Measurements from ENCODE around the gene TXLNB. TPM values are rescaled to one million over a fixed set of nuclear protein-coding genes. Genes with fewer than 3 reads are reported as not detected.
"Not testable (repeated sequence)": the region's sequence is repeated elsewhere in the genome, so short reads cannot be mapped to it uniquely, and the experiment has no call there.

The TXLNB gene
- polyA plus RNA-seq, 1 experiment = 0.44 TPM

DNA sequence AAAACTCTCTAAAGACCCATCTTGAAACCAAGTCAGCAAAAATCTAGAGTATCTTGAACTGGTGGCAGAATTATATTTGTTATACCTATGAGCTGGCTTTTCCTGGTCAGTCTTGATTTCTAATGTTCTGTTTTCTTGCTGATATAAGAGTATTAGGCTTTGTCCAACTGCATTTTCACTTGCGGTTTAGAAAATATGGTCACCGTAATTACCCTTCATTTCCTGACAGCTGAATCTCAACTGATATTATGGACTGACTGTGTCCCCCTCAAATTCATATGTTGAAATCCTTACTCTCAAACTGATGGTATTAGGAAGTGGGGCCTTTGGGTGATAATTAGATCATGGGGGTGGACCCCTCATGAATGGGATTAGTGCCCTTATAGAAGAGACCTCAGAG lies 72.1 kb downstream of the TXLNB start:
- DNase-seq (ENCODE audit: low read depth) = no peak
- ChIA-PET CTCF (interaction anchor here (0.7 to 4.8 kb wide), 26 partner anchors 9 to 1165 kb away, joined by 3 to 56 read pairs (median 4); partner anchors contain the start of gene CITED2), POLR2A (interaction anchor here (0.7 to 1.0 kb wide), 2 partner anchors 144 to 150 kb away, joined by 3 to 5 read pairs; no protein-coding TSS in a partner anchor)
- Histone ChIP-seq H3K4me3 (ENCODE audit: low read depth, low read length) (no peak overlapping the region), H3K27me3 (ENCODE audit: control insufficient read depth, insufficient read depth, low read length) (no peaks in the 10 kb centered on the region), H3K36me3 (ENCODE audit: control insufficient read depth, insufficient read depth, low read length) (no peaks in the 10 kb centered on the region)
- TF ChIP-seq, protein P1, sequence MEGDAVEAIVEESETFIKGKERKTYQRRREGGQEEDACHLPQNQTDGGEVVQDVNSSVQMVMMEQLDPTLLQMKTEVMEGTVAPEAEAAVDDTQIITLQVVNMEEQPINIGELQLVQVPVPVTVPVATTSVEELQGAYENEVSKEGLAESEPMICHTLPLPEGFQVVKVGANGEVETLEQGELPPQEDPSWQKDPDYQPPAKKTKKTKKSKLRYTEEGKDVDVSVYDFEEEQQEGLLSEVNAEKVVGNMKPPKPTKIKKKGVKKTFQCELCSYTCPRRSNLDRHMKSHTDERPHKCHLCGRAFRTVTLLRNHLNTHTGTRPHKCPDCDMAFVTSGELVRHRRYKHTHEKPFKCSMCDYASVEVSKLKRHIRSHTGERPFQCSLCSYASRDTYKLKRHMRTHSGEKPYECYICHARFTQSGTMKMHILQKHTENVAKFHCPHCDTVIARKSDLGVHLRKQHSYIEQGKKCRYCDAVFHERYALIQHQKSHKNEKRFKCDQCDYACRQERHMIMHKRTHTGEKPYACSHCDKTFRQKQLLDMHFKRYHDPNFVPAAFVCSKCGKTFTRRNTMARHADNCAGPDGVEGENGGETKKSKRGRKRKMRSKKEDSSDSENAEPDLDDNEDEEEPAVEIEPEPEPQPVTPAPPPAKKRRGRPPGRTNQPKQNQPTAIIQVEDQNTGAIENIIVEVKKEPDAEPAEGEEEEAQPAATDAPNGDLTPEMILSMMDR (IDR thresholded peaks at IDR 0.05; ENCODE audit: insufficient read depth, low read depth, low read length) = no peak

DNA sequence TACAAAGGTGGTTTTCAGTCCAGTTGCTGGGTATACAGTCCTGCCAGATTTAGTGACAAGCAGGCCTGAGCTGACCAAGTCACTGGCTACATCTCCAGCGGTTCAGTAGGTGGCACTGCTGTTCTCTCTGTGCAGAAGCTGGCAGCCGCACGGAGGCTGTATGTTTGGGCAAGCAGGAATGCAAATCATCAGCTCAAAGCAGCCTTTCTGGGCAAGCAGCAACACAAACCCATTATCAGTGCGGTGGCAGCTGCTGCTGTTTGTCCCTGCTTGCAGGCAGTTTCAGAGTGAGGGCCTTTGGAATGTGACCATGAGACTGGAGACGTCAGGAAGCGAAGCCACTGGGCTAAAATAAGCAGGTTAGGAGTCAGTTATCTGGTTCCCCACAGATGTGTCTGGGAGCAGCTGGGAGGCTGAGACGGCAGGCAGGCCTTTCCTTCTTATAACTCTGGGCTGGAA lies 72.5 kb downstream of the TXLNB start:
- TF ChIP-seq, protein P1 (IDR thresholded peaks at IDR 0.05; ENCODE audit: insufficient read depth, low read depth, low read length) = peak; percentile 90
- no peak overlapping the region for H3K4me3 ChIP-seq (ENCODE audit: low read depth, low read length)
- peak; percentile 65 for DNase-seq (ENCODE audit: low read depth)
- ChIA-PET POLR2A (interaction anchor here (0.5 to 1.0 kb wide), 3 partner anchors 145 to 626 kb away, joined by 3 to 5 read pairs (median 3); no protein-coding TSS in a partner anchor), CTCF (interaction anchor here (0.7 to 4.8 kb wide), 29 partner anchors 8 to 1165 kb away, joined by 3 to 56 read pairs (median 4); partner anchors contain the start of gene CITED2)
- H3K36me3 ChIP-seq (ENCODE audit: control insufficient read depth, insufficient read depth, low read length) = no peaks in the 10 kb centered on the region
- no peaks in the 10 kb centered on the region for H3K27me3 ChIP-seq (ENCODE audit: control insufficient read depth, insufficient read depth, low read length)

DNA sequence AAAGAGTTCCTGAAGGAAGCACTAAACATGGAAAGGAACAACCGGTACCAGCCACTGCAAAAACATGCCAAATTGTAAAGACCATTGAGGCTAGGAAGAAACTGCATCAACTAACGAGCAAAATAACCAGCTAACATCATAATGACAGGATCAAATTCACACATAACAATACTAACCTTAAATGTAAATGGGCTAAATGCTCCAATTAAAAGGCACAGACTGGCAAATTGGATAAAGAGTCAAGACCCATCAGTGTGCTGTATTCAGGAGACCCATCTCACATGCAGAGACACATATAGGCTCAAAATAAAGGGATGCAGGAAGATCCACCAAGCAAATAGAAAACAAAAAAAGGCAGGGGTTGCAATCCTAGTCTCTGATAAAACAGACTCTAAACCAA lies 79.3 kb downstream of the TXLNB start:
- POLR2A ChIA-PET; DNase-seq (ENCODE audit: low read depth); CTCF ChIA-PET; H3K36me3 ChIP-seq (ENCODE audit: control insufficient read depth, insufficient read depth, low read length); H3K4me3 ChIP-seq (ENCODE audit: low read depth, low read length); H3K27me3 ChIP-seq (ENCODE audit: control insufficient read depth, insufficient read depth, low read length): not testable (repeated sequence)

DNA sequence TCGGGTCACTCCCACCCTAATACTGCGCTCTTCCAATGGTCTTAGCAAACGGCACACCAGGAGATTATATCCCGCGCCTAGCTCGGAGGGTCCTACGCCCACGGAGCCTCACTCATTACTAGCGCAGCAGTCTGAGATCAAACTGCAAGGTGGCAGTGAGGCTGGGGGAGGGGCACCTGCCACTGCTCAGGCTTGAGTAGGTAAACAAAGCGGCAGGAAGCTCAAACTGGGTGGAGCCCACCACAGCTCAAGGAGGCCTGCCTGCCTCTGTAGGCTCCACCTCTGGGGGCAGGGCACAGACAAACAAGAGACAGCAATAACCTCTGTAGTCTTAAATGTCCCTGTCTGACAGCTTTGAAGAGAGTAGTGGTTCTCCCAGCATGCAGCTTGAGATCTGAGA lies 81.0 kb downstream of the TXLNB start:
- DNase-seq (ENCODE audit: low read depth); POLR2A ChIA-PET; H3K27me3 ChIP-seq (ENCODE audit: control insufficient read depth, insufficient read depth, low read length); H3K4me3 ChIP-seq (ENCODE audit: low read depth, low read length); H3K36me3 ChIP-seq (ENCODE audit: control insufficient read depth, insufficient read depth, low read length): not testable (repeated sequence)
- CTCF ChIA-PET = interaction anchor here (1.4 kb wide), 1 partner anchor 8 kb away, joined by 3 read pairs; no protein-coding TSS in a partner anchor

DNA sequence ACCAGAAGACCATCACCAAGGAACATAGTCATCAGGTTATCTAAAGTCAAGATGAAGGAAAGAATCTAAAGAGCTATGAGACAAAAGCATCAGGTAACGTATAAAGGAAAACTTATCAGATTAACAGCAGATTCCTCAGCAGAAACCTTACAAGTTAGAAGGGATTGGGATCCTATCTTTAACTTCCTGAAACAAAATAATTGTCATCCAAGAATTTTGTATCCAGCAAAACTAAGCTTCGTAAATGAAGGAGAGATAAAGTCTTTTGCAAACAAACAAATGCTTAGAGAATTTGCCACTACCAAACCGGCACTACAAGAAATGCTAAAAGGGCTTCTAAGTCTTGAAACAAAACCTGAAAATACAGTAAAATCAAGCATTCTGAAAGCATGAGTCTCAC lies 86.0 kb downstream of the TXLNB start:
- ChIA-PET CTCF (no interaction called here), POLR2A (no interaction called here)
- no peak for DNase-seq (ENCODE audit: low read depth)
- no peaks in the 10 kb centered on the region for H3K36me3 ChIP-seq (ENCODE audit: control insufficient read depth, insufficient read depth, low read length)
- TF ChIP-seq, protein P1 (IDR thresholded peaks at IDR 0.05; ENCODE audit: insufficient read depth, low read depth, low read length) = no peak
- no peaks in the 10 kb centered on the region for H3K27me3 ChIP-seq (ENCODE audit: control insufficient read depth, insufficient read depth, low read length)
- H3K4me3 ChIP-seq (ENCODE audit: low read depth, low read length) = no peak overlapping the region

DNA sequence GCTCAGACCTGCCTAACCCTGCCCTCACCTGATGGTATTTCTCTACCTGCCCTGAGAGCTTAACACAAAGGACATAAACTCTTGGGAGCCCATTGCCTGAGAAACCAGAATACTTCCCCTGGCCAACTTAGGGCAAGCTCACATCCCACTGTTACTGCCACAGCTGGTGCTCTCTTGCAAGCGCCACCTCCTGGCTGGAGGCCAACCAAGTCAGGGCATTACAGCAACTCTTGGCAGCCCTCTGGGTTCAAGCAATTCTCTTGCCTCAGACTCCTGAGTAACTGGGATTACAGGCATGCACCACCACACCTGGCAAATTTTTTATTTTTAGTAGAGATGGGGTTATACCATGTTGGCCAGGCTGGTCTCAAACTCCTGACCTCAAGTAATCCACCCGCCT lies 86.8 kb downstream of the TXLNB start:
- no peak overlapping the region for H3K4me3 ChIP-seq (ENCODE audit: low read depth, low read length)
- no peaks in the 10 kb centered on the region for H3K27me3 ChIP-seq (ENCODE audit: control insufficient read depth, insufficient read depth, low read length)
- ChIA-PET POLR2A (no interaction called here), CTCF (interaction anchor here (1.6 kb wide), 1 partner anchor 12 kb away, joined by 3 read pairs; no protein-coding TSS in a partner anchor)
- no peaks in the 10 kb centered on the region for H3K36me3 ChIP-seq (ENCODE audit: control insufficient read depth, insufficient read depth, low read length)
- DNase-seq (ENCODE audit: low read depth) = no peak
- TF ChIP-seq, protein P1 (IDR thresholded peaks at IDR 0.05; ENCODE audit: insufficient read depth, low read depth, low read length) = no peak

Data from BJ (cell line).